Measurements from ENCODE around the gene ZSCAN4.

Gene ZSCAN4

DNA sequence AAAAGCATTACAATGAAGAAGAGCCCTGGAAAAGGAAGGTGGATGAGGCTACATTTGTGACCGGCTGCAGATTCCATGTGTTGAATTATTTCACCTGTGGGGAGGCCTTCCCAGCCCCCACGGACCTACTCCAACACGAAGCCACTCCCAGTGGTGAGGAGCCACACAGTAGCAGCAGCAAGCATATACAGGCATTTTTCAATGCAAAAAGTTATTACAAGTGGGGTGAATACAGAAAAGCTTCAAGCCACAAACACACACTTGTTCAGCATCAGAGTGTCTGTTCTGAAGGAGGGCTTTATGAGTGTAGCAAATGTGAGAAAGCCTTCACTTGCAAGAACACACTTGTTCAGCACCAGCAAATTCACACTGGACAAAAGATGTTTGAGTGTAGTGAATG, 18.0 kb downstream of the ZSCAN4 start:
- DNase-seq = no peak

- DNase-seq = no peak
These were observed 18.8 kb downstream of the ZSCAN4 start for GRCh38 chr19:57687363-57688010.

- no peak for DNase-seq
These were observed 19.5 kb downstream of the ZSCAN4 start for GRCh38 chr19:57688011-57688763.

GRCh38 chr19:57689750-57690149, 21.0 kb downstream of the ZSCAN4 start:
- no peak for DNase-seq

GRCh38 chr19:57701625-57702024, 32.9 kb downstream of the ZSCAN4 start:
- DNase-seq = no peak

DNA sequence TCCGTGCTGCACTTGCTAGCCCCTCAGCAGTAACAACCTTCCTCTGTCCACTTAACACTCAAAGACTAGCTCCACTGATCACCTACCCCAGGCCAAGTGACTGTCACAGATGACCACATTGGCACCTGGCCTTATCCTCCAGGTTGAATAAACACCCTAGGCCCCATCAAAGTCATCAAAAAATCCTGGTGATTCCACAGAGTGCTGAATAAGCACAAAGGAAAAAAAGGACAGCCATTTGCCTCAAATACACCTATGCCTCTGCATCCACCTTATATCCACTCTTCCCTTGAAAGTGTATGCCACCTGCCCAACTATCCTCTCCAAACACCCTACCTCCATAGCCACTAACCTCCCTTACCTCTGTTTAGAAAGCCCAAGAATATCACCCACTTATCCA, 37.6 kb downstream of the ZSCAN4 start:
- DNase-seq = no peak

DNA sequence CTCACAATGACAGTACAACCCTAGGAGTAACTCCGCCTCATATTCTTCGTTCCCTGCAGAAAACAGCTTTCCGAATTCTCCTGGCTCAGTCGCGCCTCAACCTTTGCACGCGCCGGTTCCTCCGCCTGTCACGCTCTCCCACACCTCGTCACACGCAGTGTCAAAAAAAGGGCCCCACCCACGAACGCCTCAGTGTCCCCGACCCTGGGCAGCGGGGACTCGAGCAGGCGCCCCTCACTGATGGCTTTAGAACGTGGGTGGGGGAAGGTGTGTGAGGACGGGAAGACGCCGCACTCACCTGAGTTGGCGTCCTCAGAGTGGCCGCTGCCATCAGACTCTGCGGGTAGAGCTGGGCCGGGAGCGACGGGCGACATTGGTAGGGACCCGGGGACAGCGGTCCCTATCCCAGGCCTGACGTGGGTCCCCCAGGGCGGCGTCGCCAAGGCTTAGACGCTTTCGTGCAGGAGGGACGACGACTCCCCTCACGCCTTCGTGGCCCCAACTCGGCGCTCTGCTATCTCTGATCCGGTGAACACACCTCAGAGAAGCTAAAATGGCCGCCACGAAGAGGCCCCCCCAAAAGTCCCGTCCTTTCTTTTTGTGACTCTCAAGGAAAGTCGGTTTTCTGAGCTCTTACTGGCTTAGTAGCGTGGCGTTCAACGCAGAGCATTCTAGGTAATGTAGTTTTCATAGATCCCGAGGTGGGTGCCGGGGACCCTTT, 40.1 kb downstream of the ZSCAN4 start, which contains the start of gene ZNF154:
ZNF154 (minus strand) TSS at position 564 of the 721 bp plus-strand sequence; CDS start at position 331, 233 bp downstream.
- DNase-seq = peak; percentile 82

- DNase-seq = no peak
These were observed 40.9 kb downstream of the ZSCAN4 start for GRCh38 chr19:57709616-57710015.

DNA sequence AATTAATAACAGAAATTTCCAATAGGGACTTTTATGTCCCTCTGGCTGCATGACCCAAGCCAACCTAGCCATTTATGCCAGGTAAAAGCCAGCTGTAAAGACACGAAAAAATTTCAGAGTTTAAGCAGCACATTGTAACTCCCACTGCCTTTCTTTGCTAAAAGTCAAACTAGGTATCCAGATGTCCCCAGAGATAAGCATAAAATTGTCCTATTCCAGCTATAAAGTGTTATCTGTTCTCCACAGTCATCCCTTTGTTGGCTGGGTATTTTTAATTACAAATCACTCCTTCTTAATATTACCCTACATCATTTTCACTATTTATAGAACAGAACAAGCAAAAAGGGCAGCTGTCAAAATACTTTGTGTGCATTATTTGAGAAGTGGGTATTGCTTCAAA, 43.5 kb downstream of the ZSCAN4 start:
- no peak for DNase-seq

- no peak for DNase-seq
These were observed 50.7 kb downstream of the ZSCAN4 start for GRCh38 chr19:57719424-57719823.

GRCh38 chr19:57719901-57720519, 51.3 kb downstream of the ZSCAN4 start:
- no peak for DNase-seq

DNA sequence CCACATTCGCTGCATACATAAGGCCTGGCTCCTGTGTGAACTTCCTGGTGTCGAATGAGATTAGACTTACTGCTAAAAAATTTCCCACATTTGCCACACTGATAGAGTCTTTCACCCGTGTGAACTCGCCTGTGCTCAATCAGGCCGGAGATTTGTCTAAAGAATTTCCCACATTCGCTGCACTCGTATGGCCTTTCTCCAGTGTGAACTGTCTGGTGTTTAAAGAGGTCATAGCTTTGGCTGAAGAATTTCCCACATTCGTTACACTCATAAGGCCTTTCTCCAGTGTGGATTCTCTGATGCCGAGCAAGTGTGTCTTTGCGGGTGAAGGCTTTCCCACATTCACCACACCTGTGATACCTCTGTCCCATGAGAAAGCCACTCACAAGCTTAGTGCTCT, 52.1 kb downstream of the ZSCAN4 start:
- DNase-seq = no peak

All from CD4-positive, alpha-beta T cell treated with Interleukin-10 for 1 hour (primary cell).